GM06990 (cell line): ENCODE data around the gene CST9.

Source experiments
- DNase-seq: peaks from one replicate; pipeline ENCODE4 v3.0.0-alpha.2; 2011; ENCODE audit not compliant: insufficient read length; ENCODE audit errors: extremely low read depth
- H3K27me3 ChIP-seq: replicated peaks from 2 replicates; pipeline ENCODE4 v1.6.0; 2011; ENCODE audit warnings: low read length; ENCODE audit not compliant: control insufficient read depth, insufficient read depth
- H3K36me3 ChIP-seq: 2 replicates; pipeline ENCODE4 v1.5.1; 2011; ENCODE audit warnings: low read length; ENCODE audit not compliant: control insufficient read depth, insufficient read depth
- H3K4me3 ChIP-seq: replicated peaks from 2 replicates; pipeline ENCODE4 v1.5.1; 2011; ENCODE audit warnings: low read depth, mild to moderate bottlenecking, control low read depth, low read length
- CTCF ChIP-seq: IDR thresholded peaks from 2 replicates; pipeline ENCODE4 v1.5.1; 2011; ENCODE audit warnings: low read length, control low read depth, mild to moderate bottlenecking, inconsistent platforms; ENCODE audit not compliant: insufficient read depth, poor library complexity, severe bottlenecking

The CST9 gene

GRCh38 chr20:23640671-23641667 is 35.3 kb upstream of the CST9 start:
- Histone ChIP-seq H3K36me3 (no peaks in the 10 kb centered on the region), H3K4me3 (no peak overlapping the region), H3K27me3 (no peaks in the 10 kb centered on the region)
- TF ChIP-seq CTCF = no peak
- DNase-seq = no peak

- H3K4me3 ChIP-seq = no peak overlapping the region
- H3K27me3 ChIP-seq = no peaks in the 10 kb centered on the region
- DNase-seq = no peak
- TF ChIP-seq CTCF = no peak
- H3K36me3 ChIP-seq = no peaks in the 10 kb centered on the region
These were observed 34.4 kb upstream of the CST9 start for GRCh38 chr20:23640018-23640601.

GRCh38 chr20:23639490-23639958 is 33.8 kb upstream of the CST9 start:
- no peak for TF ChIP-seq CTCF
- no peak for DNase-seq
- H3K36me3 ChIP-seq = no peaks in the 10 kb centered on the region
- H3K4me3 ChIP-seq = no peak overlapping the region
- no peaks in the 10 kb centered on the region for H3K27me3 ChIP-seq

- TF ChIP-seq CTCF = no peak
- Histone ChIP-seq H3K36me3 (no peaks in the 10 kb centered on the region), H3K4me3 (peak overlapping the region; percentile 72), H3K27me3 (no peaks in the 10 kb centered on the region)
- DNase-seq = no peak
These were observed 32.6 kb upstream of the CST9 start for GRCh38 chr20:23638309-23638708.

- peak within 1 kb of the TSS; percentile 72 for H3K4me3 ChIP-seq
- no peak for TF ChIP-seq CTCF
- H3K27me3 ChIP-seq = no peaks in the 10 kb centered on the region
- no peaks in the 10 kb centered on the region for H3K36me3 ChIP-seq
- peak; percentile 79 for DNase-seq
These were observed 31.8 kb upstream of the CST9 start, which contains the start of gene CST3 for GRCh38 chr20:23637282-23638221. Gene CST3, minus strand, starts transcription at chr20:23637955. Its CDS starts 93 bp downstream, at chr20:23637862.
